Naive thymus-derived CD4-positive, alpha-beta T cell (primary cell): ENCODE data around the gene RBM33. TPM values are rescaled to one million over a fixed set of nuclear protein-coding genes. Genes with fewer than 3 reads are reported as not detected.

Experiments used
- ATAC-seq: fragments of 150-1000 bp; cut with Tn5 transposase; 2 replicates; pipeline ENCODE4 v1.10.0; 2021; ENCODE audit warnings: mild to moderate bottlenecking, moderate library complexity
- CTCF ChIA-PET: fragments of 350-600 bp; sonication (Branson Sonifier 250); formaldehyde crosslinking; loops from one replicate; lab custom pipeline; 2021; ENCODE audit warnings: antibody characterized with exemption; lab: Charles Lee
- POLR2A ChIA-PET: fragments of 350-600 bp; sonication (Branson Sonifier 250); formaldehyde crosslinking; loops from one replicate; lab custom pipeline; 2021; ENCODE audit warnings: antibody characterized with exemption, inconsistent platforms; lab: Charles Lee
- DNase-seq, 9 donors: peaks; one replicate each; pipeline versions ENCODE4 v3.0.0 to v3.0.0-alpha.2; 2020 to 2022; ENCODE audit warnings: mixed read lengths in 1 of 9
- H3K27ac ChIP-seq: one replicate; pipeline ENCODE4 v1.7.0; 2013; ENCODE audit warnings: mild to moderate bottlenecking, low read depth, low read length, moderate library complexity
- H3K27me3 ChIP-seq, 2 donors: one replicate each; pipeline ENCODE4 v1.7.0; 2013; ENCODE audit warnings: low read length in 2 of 2, mild to moderate bottlenecking in 2 of 2, moderate library complexity in 2 of 2; ENCODE audit not compliant: control insufficient read depth in 2 of 2, insufficient read depth in 2 of 2
- H3K36me3 ChIP-seq, 3 experiments: 1 replicate in 2 of 3; 2 replicates in 1 of 3; pipeline ENCODE4 v1.7.0; 2013; ENCODE audit warnings: low read length in 3 of 3, mild to moderate bottlenecking in 3 of 3, moderate library complexity in 1 of 3; ENCODE audit not compliant: insufficient read depth in 3 of 3, control insufficient read depth in 2 of 3
- H3K4me1 ChIP-seq, 2 donors: one replicate each; pipeline ENCODE4 v1.7.0; 2013; ENCODE audit warnings: low read length in 2 of 2, mild to moderate bottlenecking in 2 of 2, moderate library complexity in 1 of 2; ENCODE audit not compliant: control insufficient read depth in 2 of 2, insufficient read depth in 2 of 2
- H3K4me3 ChIP-seq: 2 replicates; pipeline ENCODE4 v1.7.0; 2013; ENCODE audit warnings: mild to moderate bottlenecking, low read length
- H3K9me3 ChIP-seq, 3 experiments: 1 replicate in 2 of 3; 2 replicates in 1 of 3; pipeline ENCODE4 v1.7.0; 2013; ENCODE audit warnings: low read length in 3 of 3; ENCODE audit not compliant: control insufficient read depth in 2 of 3
- H3K27ac Mint-ChIP-seq, 9 donors: one replicate each; pipeline ENCODE4 v1.8.0; 2020 to 2022; ENCODE audit warnings: mixed read lengths in 9 of 9, mild to moderate bottlenecking in 8 of 9, moderate library complexity in 5 of 9, inconsistent platforms in 2 of 9
- H3K27me3 Mint-ChIP-seq, 5 donors: one replicate each; pipeline ENCODE4 v1.8.0; 2021 to 2022; ENCODE audit warnings: mixed read lengths in 5 of 5, mild to moderate bottlenecking in 1 of 5
- H3K36me3 Mint-ChIP-seq, 5 donors: one replicate each; pipeline ENCODE4 v1.8.0; 2020 to 2022; ENCODE audit warnings: mixed read lengths in 5 of 5, mild to moderate bottlenecking in 3 of 5, inconsistent platforms in 1 of 5
- H3K4me1 Mint-ChIP-seq, 7 donors: one replicate each; pipeline ENCODE4 v1.8.0; 2020 to 2022; ENCODE audit warnings: mixed read lengths in 7 of 7, mild to moderate bottlenecking in 3 of 7, inconsistent platforms in 1 of 7
- H3K4me3 Mint-ChIP-seq, 10 donors: one replicate each; pipeline ENCODE4 v1.8.0; 2020 to 2022; ENCODE audit warnings: mild to moderate bottlenecking in 10 of 10, mixed read lengths in 10 of 10, moderate library complexity in 6 of 10, inconsistent platforms in 2 of 10
- H3K9me3 Mint-ChIP-seq, 11 donors: one replicate each; pipeline ENCODE4 v1.8.0; 2020 to 2022; ENCODE audit warnings: mixed read lengths in 11 of 11, mild to moderate bottlenecking in 4 of 11, inconsistent platforms in 1 of 11, moderate library complexity in 1 of 11
- intact Hi-C, 2 donors: fragments of 100-400 bp; cut with micrococcal nuclease; formaldehyde crosslinking; loops; one replicate each; pipeline ENCODE4 v1.15.1; 2023
- polyA plus RNA-seq, 2 donors: library from polyadenylated mRNA; unstranded; fragments of 300-500 nt; fragmentation: Illumina TruSeq; gene quantifications; one replicate each; pipeline ENCODE4 v1.2.3, GENCODE V29; 2021
- total RNA-seq, 6 experiments: library from RNA in 5 of 6; stranded (reverse) in 5 of 6; gene quantifications; 1 replicate in 5 of 6; 2 replicates in 1 of 6; pipeline ENCODE4 v1.2.3 and lab custom pipeline; 2021 to 2026

The RBM33 gene
- total and polyA plus RNA-seq, 7 experiments from 2014 or later = 43.7 to 177 (median 143) TPM

DNA sequence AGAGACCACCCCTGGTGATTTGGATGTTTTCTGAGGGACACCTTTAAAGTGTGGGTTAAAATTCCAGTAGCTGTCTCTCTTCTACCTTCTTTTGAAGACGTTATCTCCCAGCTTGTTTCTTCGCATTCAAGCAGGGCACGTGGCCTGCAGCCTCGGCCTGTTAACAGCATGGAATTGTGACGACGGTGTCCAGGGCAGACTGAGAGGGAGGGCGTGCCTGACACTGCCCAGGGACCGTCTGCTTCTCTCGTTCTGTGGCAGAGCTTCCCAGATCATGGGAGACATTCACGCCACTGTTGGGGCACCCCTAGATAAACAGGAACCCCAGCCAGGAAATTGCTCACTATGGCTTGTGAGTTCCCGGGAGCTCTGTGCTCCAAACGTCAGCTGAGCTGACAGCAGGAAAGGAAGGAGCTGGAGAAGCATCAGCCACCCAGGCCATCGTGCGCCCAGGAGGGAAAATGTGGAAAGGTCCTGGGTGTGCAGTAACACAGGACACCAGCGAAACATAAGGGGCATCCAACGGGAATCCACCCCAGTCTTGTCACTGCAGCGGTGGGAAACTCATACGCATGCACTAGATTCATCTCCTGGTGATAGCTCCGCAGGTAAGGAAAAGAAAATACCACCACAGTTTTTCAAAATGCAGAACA is 41.1 kb upstream of the RBM33 start:
- H3K4me1 ChIP-seq = no peaks in the 10 kb centered on the region
- ChIA-PET CTCF (interaction anchor here (1.5 kb wide), 1 partner anchor 9 kb away, joined by 5 read pairs; no protein-coding TSS in a partner anchor), POLR2A (no interaction called here)
- Mint-ChIP-seq H3K4me3 (no peak overlapping the region), H3K36me3 (no peaks in the 10 kb centered on the region), H3K9me3 (peaks cover 0 to 1% (median 0%) of the 10 kb centered on the region in 11 donors), H3K4me1 (peaks cover 0 to 8% (median 3%) of the 10 kb centered on the region in 7 donors), H3K27ac (no peak overlapping the region), H3K27me3 (peaks cover 21 to 39% (median 24%) of the 10 kb centered on the region in 5 donors)
- intact Hi-C loops = no loop called here
- no peaks in the 10 kb centered on the region for H3K36me3 ChIP-seq
- H3K4me3 ChIP-seq = no peak overlapping the region
- no peak overlapping the region for H3K27ac ChIP-seq
- H3K27me3 ChIP-seq = no peaks in the 10 kb centered on the region
- DNase-seq (no peak), ATAC-seq (no peak)
- H3K9me3 ChIP-seq = no peaks in the 10 kb centered on the region

DNA sequence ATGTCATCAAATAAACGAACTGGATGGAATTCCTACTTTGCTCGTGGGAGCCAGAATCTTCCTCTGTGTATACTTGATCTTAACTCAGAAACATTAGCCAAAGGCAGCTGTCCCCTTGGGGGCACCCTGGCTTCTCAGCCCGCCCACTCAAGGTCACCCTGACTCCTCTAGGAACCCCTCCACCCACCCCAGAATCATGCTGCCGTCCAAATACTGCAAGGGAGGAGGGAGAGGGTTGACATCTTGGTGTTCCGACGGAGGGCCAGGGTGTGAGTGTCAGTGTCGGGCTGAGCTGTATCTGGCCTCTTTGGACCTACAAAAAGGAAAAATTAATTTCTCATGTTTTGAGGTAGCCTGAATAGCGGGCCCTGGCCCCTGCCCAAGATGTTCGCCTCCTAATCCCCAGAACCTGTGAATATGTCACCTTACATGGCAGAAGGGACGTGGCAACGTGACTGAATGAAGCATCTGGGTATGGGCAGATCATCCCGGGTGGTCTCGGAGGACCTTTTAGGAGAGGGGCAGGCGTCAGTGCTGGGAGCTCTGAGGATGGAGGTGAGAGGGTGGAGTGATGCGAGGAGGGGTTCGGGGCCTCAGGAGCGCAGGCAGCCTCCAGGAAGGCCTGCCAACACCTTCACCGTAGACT is 40.5 kb upstream of the RBM33 start:
- Histone ChIP-seq H3K36me3 (no peaks in the 10 kb centered on the region), H3K4me3 (no peak overlapping the region), H3K9me3 (no peaks in the 10 kb centered on the region), H3K4me1 (no peaks in the 10 kb centered on the region), H3K27ac (no peak overlapping the region), H3K27me3 (no peaks in the 10 kb centered on the region)
- Mint-ChIP-seq H3K9me3 (peaks cover 0 to 1% (median 0%) of the 10 kb centered on the region in 11 donors), H3K4me3 (no peak overlapping the region), H3K4me1 (peaks cover 0 to 3% (median under 1%) of the 10 kb centered on the region in 7 donors), H3K36me3 (no peaks in the 10 kb centered on the region), H3K27ac (no peak overlapping the region), H3K27me3 (peaks cover 14 to 33% (median 20%) of the 10 kb centered on the region in 5 donors)
- POLR2A ChIA-PET = no interaction called here
- CTCF ChIA-PET = interaction anchor here (1.5 kb wide), 1 partner anchor 10 kb away, joined by 5 read pairs; no protein-coding TSS in a partner anchor
- ATAC-seq = no peak
- DNase-seq = no peak
- intact Hi-C loops = no loop called here

DNA sequence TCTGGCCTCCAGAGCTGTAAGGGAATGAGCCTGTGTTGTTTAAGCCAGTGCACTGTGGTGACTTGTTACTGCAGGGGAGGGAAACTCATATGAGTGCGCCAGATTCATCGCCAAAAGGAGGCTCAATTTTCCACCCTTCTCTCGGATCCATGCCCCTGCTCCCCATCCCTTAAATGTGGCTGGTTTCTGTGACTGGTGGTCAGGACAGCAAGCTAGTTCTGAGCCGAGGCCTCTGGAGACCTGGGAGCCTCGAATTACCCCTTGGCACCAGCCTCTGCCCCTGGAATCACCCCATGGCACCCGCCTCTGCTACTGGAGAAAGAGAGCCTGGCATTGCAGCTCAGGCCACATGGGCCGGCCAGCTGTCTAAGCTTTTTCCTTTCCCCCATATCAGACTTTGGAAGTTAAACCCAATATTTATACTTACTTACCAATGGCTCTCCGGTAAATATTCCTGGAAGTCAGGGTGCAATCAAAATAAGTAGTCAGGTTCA is 39.9 kb upstream of the RBM33 start:
- Histone ChIP-seq H3K4me1 (no peaks in the 10 kb centered on the region), H3K36me3 (no peaks in the 10 kb centered on the region), H3K4me3 (no peak overlapping the region), H3K9me3 (no peaks in the 10 kb centered on the region), H3K27me3 (no peaks in the 10 kb centered on the region), H3K27ac (no peak overlapping the region)
- Mint-ChIP-seq H3K4me3 (no peak overlapping the region), H3K4me1 (peaks cover 0 to 1% (median 0%) of the 10 kb centered on the region in 7 donors), H3K36me3 (no peaks in the 10 kb centered on the region), H3K9me3 (peaks cover 0 to 1% (median 0%) of the 10 kb centered on the region in 11 donors), H3K27ac (no peak overlapping the region), H3K27me3 (peaks cover 9 to 28% (median 15%) of the 10 kb centered on the region in 5 donors)
- no peak for DNase-seq
- ChIA-PET POLR2A (no interaction called here), CTCF (interaction anchor here (1.5 kb wide), 1 partner anchor 10 kb away, joined by 5 read pairs; no protein-coding TSS in a partner anchor)
- ATAC-seq = no peak
- intact Hi-C loops = no loop called here

DNA sequence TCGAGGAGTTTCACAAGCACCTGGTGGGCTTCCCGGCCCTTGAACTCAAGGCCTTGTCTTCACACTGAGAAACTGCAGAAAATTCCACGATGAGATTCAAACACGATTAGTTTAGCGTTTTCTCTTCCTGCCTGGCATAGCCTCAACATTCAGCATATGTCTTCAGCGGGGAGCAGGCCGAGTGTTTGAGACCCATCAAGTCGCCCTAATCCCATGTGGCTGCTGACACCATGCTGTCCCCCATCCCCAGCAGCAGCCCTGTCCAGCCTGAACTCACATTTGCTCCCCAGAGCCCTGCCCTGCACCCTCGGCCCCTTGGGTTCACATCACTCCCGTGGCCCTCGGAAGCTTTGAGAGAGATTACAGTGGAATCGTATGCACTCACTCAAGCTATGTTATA is 35.3 kb upstream of the RBM33 start:
- Histone ChIP-seq H3K9me3 (no peaks in the 10 kb centered on the region), H3K36me3 (no peaks in the 10 kb centered on the region), H3K4me1 (no peaks in the 10 kb centered on the region), H3K4me3 (no peak overlapping the region), H3K27me3 (no peaks in the 10 kb centered on the region), H3K27ac (no peak overlapping the region)
- H3K27me3 Mint-ChIP-seq = peaks cover 0 to 10% (median 7%) of the 10 kb centered on the region in 5 donors
- no peaks in the 10 kb centered on the region for H3K36me3 Mint-ChIP-seq
- POLR2A ChIA-PET = no interaction called here
- DNase-seq = no peak
- CTCF ChIA-PET = interaction anchor here (1.4 kb wide), 1 partner anchor 10 kb away, joined by 3 read pairs; no protein-coding TSS in a partner anchor
- intact Hi-C loops = no loop called here
- ATAC-seq = no peak
- H3K4me3 Mint-ChIP-seq = no peak overlapping the region
- H3K4me1 Mint-ChIP-seq = peaks cover 0 to 4% (median 0%) of the 10 kb centered on the region in 7 donors
- H3K9me3 Mint-ChIP-seq = peaks cover 0 to 3% (median 0%) of the 10 kb centered on the region in 11 donors
- no peak overlapping the region for H3K27ac Mint-ChIP-seq

DNA sequence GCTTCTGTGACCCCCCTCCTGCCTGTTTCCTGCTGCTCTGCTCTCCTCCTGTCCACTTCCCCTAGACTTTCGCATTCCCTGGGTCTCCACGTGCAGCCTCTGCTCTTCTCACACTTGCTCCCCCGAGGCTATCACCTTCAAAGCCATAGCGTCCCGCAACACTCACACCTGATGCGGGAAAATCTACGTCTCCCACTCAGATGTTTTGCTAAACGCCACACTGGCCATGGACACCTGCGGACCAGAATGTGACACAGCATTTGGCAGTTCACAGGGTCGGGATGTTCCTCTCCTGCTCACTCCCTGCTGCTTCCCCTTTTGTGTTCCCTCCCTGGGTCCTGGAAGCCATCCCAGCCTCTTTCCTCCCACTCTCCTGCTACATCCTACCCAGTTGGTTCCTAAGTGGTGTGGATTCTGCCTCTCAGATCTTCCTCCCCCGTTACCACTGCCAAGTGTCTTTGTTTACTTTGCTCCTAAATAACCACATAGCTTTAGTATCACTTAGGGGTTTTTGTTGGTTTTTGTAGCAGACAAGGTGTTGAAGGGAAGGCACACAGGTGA is 33.7 kb upstream of the RBM33 start:
- intact Hi-C loops = loop anchor here in 1 of 2 donors (10.0 kb wide), 1 partner anchor 64 kb away; no protein-coding TSS in a partner anchor
- Histone ChIP-seq H3K27ac (no peak overlapping the region), H3K9me3 (no peaks in the 10 kb centered on the region), H3K4me3 (no peak overlapping the region), H3K36me3 (no peaks in the 10 kb centered on the region), H3K27me3 (no peaks in the 10 kb centered on the region), H3K4me1 (no peaks in the 10 kb centered on the region)
- CTCF ChIA-PET = no interaction called here
- POLR2A ChIA-PET = no interaction called here
- DNase-seq (no peak), ATAC-seq (no peak)
- Mint-ChIP-seq H3K9me3 (peaks cover 0 to 9% (median 6%) of the 10 kb centered on the region in 11 donors), H3K36me3 (peaks cover 5 to 9% (median 8%) of the 10 kb centered on the region in 5 donors), H3K27me3 (peaks cover 0 to 7% (median 5%) of the 10 kb centered on the region in 5 donors), H3K27ac (no peak overlapping the region), H3K4me1 (peaks cover 0 to 4% (median 0%) of the 10 kb centered on the region in 7 donors), H3K4me3 (no peak overlapping the region)

DNA sequence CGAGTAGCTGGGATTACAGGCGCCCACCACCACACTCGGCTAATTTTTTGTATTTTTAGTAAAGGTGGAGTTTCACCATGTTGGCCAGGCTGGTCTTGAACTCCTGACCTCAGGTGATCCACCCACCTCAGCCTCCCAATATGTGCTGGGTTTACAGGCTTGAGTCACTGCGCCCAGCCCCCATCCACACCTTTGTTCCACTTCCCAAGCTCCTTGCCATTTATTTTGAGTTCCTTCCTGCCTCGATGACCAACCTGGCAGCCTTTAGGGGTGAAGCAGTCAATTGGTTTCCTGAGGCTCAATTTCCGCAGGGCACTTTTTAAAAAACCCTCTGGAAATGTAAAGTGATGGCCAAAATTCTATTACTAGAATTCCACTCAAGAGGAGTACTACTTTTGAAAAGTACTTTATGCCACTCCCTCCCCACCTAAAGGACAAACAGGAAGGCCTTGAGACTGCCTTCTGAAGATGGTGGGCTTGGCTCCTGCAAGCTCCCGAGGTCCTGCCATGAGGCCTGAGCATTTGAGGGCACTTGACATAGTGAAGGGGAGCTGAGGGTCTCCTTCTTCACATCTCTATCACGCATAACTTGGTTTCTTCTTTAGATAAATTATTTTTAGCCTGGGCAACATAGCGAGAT is 32.5 kb upstream of the RBM33 start:
- POLR2A ChIA-PET = no interaction called here
- ATAC-seq = no peak
- DNase-seq = no peak
- Mint-ChIP-seq H3K36me3 (peaks cover 5 to 14% (median 8%) of the 10 kb centered on the region in 5 donors), H3K27ac (no peak overlapping the region), H3K4me3 (no peak overlapping the region), H3K9me3 (peaks cover 0 to 14% (median 7%) of the 10 kb centered on the region in 11 donors), H3K27me3 (peaks cover 0 to 7% (median 5%) of the 10 kb centered on the region in 5 donors), H3K4me1 (peaks cover 0 to 4% (median 0%) of the 10 kb centered on the region in 7 donors)
- H3K36me3 ChIP-seq = no peaks in the 10 kb centered on the region
- intact Hi-C loops = loop anchor here in 1 of 2 donors (10.0 kb wide), 1 partner anchor 63 kb away; no protein-coding TSS in a partner anchor
- H3K9me3 ChIP-seq = no peaks in the 10 kb centered on the region
- H3K27me3 ChIP-seq = no peaks in the 10 kb centered on the region
- no peaks in the 10 kb centered on the region for H3K4me1 ChIP-seq
- H3K27ac ChIP-seq = no peak overlapping the region
- CTCF ChIA-PET = no interaction called here
- H3K4me3 ChIP-seq = no peak overlapping the region
